ENCODE data around the gene STK38. TPM values are rescaled to one million over a fixed set of nuclear protein-coding genes. Genes with fewer than 3 reads are reported as not detected.

STK38 gene
- total and polyA plus RNA-seq, 2 of the 13 experiments (the other 11 are each of a cell fraction or from before 2014, with no cell fraction given): 10.3 to 20.7 TPM

DNA sequence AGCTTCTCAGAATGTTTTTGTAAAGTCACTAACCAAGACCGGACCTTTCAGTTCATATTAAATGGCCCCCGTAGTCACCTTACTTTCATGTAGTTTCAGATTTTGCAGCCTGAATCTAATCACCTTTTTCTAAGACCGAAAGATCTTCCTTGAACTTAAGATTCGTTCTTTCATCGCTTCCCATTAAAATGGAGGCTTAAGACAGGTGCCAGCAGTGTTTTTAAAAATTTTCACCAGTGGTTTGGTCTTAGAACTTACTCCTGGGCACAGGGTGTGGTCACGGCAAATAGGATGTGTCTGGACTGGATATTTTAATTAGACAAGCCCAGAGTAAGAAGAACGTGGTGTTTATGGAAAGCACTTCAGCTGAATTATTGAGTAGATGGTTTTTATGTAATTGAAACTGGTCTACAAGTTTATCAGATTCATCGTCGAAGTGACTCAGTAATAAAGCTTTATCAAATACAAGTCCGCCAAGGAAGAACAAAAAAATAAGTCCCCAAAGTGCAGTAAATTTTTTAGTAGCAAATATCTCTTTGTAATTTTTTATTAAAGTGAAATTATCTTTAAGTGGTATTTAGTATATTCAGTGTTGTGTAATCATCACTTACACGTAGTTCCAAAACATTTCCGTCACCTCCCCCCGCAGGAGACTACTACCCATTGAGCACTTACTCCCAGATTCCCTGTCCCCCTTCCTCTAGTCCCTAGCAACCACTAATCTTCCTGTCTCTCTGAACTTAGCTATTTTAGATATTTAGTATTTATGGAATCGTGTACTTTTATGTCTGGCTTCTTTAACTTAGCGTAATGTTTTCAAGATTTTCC, 47.8 kb upstream of the STK38 start (continued):
- TF ChIP-seq, protein P1, sequence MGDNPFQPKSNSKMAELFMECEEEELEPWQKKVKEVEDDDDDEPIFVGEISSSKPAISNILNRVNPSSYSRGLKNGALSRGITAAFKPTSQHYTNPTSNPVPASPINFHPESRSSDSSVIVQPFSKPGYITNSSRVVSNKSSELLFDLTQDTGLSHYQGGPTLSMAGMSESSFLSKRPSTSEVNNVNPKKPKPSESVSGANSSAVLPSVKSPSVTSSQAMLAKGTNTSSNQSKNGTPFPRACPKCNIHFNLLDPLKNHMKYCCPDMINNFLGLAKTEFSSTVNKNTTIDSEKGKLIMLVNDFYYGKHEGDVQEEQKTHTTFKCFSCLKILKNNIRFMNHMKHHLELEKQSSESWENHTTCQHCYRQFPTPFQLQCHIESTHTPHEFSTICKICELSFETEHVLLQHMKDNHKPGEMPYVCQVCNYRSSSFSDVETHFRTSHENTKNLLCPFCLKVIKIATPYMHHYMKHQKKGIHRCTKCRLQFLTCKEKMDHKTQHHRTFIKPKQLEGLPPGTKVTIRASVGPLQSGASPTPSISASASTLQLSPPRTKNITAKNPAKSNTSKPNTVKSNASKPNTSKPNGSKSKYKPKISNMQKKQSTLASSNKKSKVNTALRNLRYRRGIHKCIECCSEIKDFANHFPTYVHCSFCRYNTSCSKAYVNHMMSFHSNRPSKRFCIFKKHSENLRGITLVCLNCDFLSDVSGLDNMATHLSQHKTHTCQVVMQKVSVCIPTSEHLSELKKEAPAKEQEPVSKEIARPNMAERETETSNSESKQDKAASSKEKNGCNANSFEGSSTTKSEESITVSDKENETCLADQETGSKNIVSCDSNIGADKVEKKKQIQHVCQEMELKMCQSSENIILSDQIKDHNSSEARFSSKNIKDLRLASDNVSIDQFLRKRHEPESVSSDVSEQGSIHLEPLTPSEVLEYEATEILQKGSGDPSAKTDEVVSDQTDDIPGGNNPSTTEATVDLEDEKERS (CRISPR knock-in tag; IDR thresholded peaks at IDR 0.05): 0 out of 2 replicates have a peak, but pooled peaks have one; percentile 9
- TF ChIP-seq DR1 (CRISPR knock-in tag; IDR thresholded peaks at IDR 0.05): no peak
- TF ChIP-seq RFX3 (CRISPR knock-in tag; IDR thresholded peaks at IDR 0.05): no peak
- TF ChIP-seq ZNF337 (CRISPR knock-in tag; IDR thresholded peaks at IDR 0.05; ENCODE audit: borderline replicate concordance, low read depth): no peak
- no peak for TF ChIP-seq JARID2 (CRISPR knock-in tag; IDR thresholded peaks at IDR 0.05; ENCODE audit: insufficient replicate concordance)
- TF ChIP-seq ZNF263 (CRISPR knock-in tag; IDR thresholded peaks at IDR 0.05): no peak
- TF ChIP-seq ATF1 (CRISPR knock-in tag; IDR thresholded peaks at IDR 0.05): no peak; the same call in 1 of the 2 replicates
- TF ChIP-seq, protein P2, sequence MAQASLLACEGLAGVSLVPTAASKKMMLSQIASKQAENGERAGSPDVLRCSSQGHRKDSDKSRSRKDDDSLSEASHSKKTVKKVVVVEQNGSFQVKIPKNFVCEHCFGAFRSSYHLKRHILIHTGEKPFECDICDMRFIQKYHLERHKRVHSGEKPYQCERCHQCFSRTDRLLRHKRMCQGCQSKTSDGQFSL (CRISPR knock-in tag; IDR thresholded peaks at IDR 0.05): no peak
- TF ChIP-seq ZFP41 (CRISPR knock-in tag; IDR thresholded peaks at IDR 0.05; ENCODE audit: borderline replicate concordance): no peak
- TF ChIP-seq ZFP82 (CRISPR knock-in tag; IDR thresholded peaks at IDR 0.05; ENCODE audit: borderline replicate concordance): peak; percentile 22; the same call in 1 of the 2 replicates
- TF ChIP-seq, protein P3, sequence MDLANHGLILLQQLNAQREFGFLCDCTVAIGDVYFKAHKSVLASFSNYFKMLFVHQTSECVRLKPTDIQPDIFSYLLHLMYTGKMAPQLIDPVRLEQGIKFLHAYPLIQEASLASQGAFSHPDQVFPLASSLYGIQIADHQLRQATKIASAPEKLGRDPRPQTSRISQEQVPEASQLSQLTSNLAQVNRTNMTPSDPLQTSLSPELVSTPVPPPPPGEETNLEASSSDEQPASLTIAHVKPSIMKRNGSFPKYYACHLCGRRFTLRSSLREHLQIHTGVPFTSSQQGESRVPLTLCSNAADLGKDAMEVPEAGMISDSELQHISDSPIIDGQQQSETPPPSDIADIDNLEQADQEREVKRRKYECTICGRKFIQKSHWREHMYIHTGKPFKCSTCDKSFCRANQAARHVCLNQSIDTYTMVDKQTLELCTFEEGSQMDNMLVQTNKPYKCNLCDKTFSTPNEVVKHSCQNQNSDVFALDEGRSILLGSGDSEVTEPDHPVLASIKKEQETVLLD (CRISPR knock-in tag; IDR thresholded peaks at IDR 0.05; ENCODE audit: low read depth): no peak
- TF ChIP-seq ZNF674 (CRISPR knock-in tag; IDR thresholded peaks at IDR 0.05; ENCODE audit: low read depth): no peak
- peak; percentile 84 for TF ChIP-seq CEBPB (IDR thresholded peaks at IDR 0.05; ENCODE audit: borderline replicate concordance, low read depth, low read length)
- TF ChIP-seq SRSF9 (IDR thresholded peaks at IDR 0.05; ENCODE audit: borderline replicate concordance, insufficient read depth, low read depth, low read length, poor library complexity, severe bottlenecking): no peak
- TF ChIP-seq, protein P4, sequence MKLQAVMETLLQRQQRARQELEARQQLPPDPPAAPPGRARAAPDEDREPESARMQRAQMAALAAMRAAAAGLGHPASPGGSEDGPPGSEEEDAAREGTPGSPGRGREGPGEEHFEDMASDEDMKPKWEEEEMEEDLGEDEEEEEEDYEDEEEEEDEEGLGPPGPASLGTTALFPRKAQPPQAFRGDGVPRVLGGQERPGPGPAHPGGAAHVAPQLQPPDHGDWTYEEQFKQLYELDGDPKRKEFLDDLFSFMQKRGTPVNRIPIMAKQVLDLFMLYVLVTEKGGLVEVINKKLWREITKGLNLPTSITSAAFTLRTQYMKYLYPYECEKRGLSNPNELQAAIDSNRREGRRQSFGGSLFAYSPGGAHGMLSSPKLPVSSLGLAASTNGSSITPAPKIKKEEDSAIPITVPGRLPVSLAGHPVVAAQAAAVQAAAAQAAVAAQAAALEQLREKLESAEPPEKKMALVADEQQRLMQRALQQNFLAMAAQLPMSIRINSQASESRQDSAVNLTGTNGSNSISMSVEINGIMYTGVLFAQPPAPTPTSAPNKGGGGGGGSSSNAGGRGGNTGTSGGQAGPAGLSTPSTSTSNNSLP (IDR thresholded peaks at IDR 0.05; ENCODE audit: low read depth, low read length): 0 out of 2 replicates have a peak, but pooled peaks have one; percentile 23
- no peak for TF ChIP-seq SMC3 (IDR thresholded peaks at IDR 0.05; ENCODE audit: low read length)
- TF ChIP-seq RFX5 (IDR thresholded peaks at IDR 0.05; ENCODE audit: low read depth, low read length): no peak
- TF ChIP-seq TCF12 (IDR thresholded peaks at IDR 0.05): no peak
- TF ChIP-seq TCF12 (CRISPR knock-in tag; IDR thresholded peaks at IDR 0.05): 0 out of 2 replicates have a peak, but pooled peaks have one; percentile 13
- no peak for TF ChIP-seq ZNF607 (CRISPR knock-in tag; IDR thresholded peaks at IDR 0.05; ENCODE audit: borderline replicate concordance)
- TF ChIP-seq KDM5A (IDR thresholded peaks at IDR 0.05; ENCODE audit: borderline replicate concordance, low read length): peak; percentile 3; the same call in 1 of the 2 replicates
